Body of pancreas (tissue), 4 donors: Measurements from ENCODE around the gene ZNF30. TPM values are rescaled to one million over a fixed set of nuclear protein-coding genes. Genes with fewer than 3 reads are reported as not detected.

Experiments used
- ATAC-seq: fragments of 150-250 bp; one replicate; pipeline ENCODE4 v1.9.1; 2016
- DNase-seq, 4 donors: peaks; one replicate each; pipeline ENCODE4 v3.0.0-alpha.2; 2019
- H3K27ac ChIP-seq, 4 donors: fragments of 200-600 bp; sonication (generic); 1 replicate in 3 of 4; 2 replicates in 1 of 4; pipeline versions ENCODE4 v1.5.1 to v1.6.1; 2016 to 2019; ENCODE audit warnings: mild to moderate bottlenecking in 1 of 4, mixed read lengths in 1 of 4, moderate library complexity in 1 of 4
- H3K27me3 ChIP-seq, 2 donors: fragments of 200-600 bp; sonication (generic); one replicate each; pipeline ENCODE4 v1.6.0; 2016; ENCODE audit warnings: mild to moderate bottlenecking in 1 of 2
- H3K36me3 ChIP-seq, 2 donors: fragments of 200-600 bp; sonication (generic); replicated peaks in 1 of 2; 2 replicates each; pipeline ENCODE4 v1.5.1; 2016; ENCODE audit warnings: low read depth in 2 of 2; ENCODE audit not compliant: insufficient read depth in 1 of 2
- H3K4me1 ChIP-seq: fragments of 200-600 bp; sonication (generic); one replicate; pipeline ENCODE4 v1.6.0; 2016
- H3K4me3 ChIP-seq, 2 donors: fragments of 200-600 bp; sonication (generic); 1 replicate in 1 of 2; 2 replicates in 1 of 2; pipeline ENCODE4 v1.5.1; 2016 to 2019
- H3K9me3 ChIP-seq, 3 donors: fragments of 200-600 bp; sonication (generic); 1 replicate in 2 of 3; 2 replicates in 1 of 3; pipeline ENCODE4 v1.5.1; 2016
- CTCF ChIP-seq, 7 experiments: fragments of 450-650 bp in 4 of 7; fragments of 200-600 bp in 3 of 7; sonication (generic) in 3 of 7; IDR thresholded peaks; one replicate each; pipeline ENCODE4 v1.5.1; 2016 to 2019; ENCODE audit warnings: antibody characterized with exemption in 7 of 7
- POLR2A ChIP-seq, 3 donors: fragments of 450-650 bp; IDR thresholded peaks; one replicate each; pipeline ENCODE4 v1.6.1; 2016; ENCODE audit warnings: antibody characterized with exemption in 3 of 3, mild to moderate bottlenecking in 2 of 3
- WGBS, 2 donors: methylation state at CpG; one replicate each; pipeline ENCODE4 v1.1.5; 2017; 5-methylcytosine and 5-hydroxymethylcytosine counted together
- intact Hi-C: fragments of 100-400 bp; cut with DNase I; formaldehyde crosslinking; loops from one replicate; pipeline ENCODE4 v1.15.1; 2023
- total RNA-seq, 2 donors: library from RNA; depleted of rRNA; stranded (reverse); fragments of >200 nt; gene quantifications; one replicate each; pipeline ENCODE4 v1.1.0, GENCODE V29; 2016

The ZNF30 gene
- total RNA-seq, 2 donors from 2014 or later = 0.66 to 2.6 TPM

- Histone ChIP-seq H3K9me3 (no peaks in the 10 kb centered on the region), H3K4me3 (no peak overlapping the region), H3K27me3 (no peaks in the 10 kb centered on the region), H3K36me3 (no peaks in the 10 kb centered on the region), H3K27ac (no peak overlapping the region), H3K4me1 (peaks cover 5% of the 10 kb centered on the region)
- 94% methylated on average over 14 to 15 of the region's 15 CpGs for WGBS, 2 donors
- TF ChIP-seq CTCF (IDR thresholded peaks at IDR 0.05) (no peak), POLR2A (IDR thresholded peaks at IDR 0.05) (no peak)
- ATAC-seq (no peak), DNase-seq (peak in 3 of 4 donors; percentile 9 to 22 (median 19))
- intact Hi-C loops = no loop called here
These were observed 1.3 kb upstream of the ZNF30 start for GRCh38 chr19:34925278-34925855.

- no peak for ATAC-seq
- Histone ChIP-seq H3K9me3 (no peaks in the 10 kb centered on the region), H3K27me3 (no peaks in the 10 kb centered on the region), H3K27ac (peak overlapping the region in 3 of 4 donors; percentile 61 to 86 (median 80)), H3K4me1 (peaks cover 5% of the 10 kb centered on the region), H3K36me3 (no peaks in the 10 kb centered on the region), H3K4me3 (no peak overlapping the region)
- TF ChIP-seq POLR2A (IDR thresholded peaks at IDR 0.05) (no peak), CTCF (IDR thresholded peaks at IDR 0.05) (no peak)
- WGBS, 2 donors = 55 to 63% methylated on average over 3 of the region's 3 CpGs
- intact Hi-C loops = no loop called here
- DNase-seq = no peak
These were observed 380 bp upstream of the ZNF30 start for GRCh38 chr19:34926361-34926684.

- no peaks in the 10 kb centered on the region for H3K27me3 ChIP-seq
- ATAC-seq (no peak), DNase-seq (no peak)
- H3K4me1 ChIP-seq = peaks cover 4% of the 10 kb centered on the region
- TF ChIP-seq CTCF (IDR thresholded peaks at IDR 0.05) (no peak), POLR2A (IDR thresholded peaks at IDR 0.05) (no peak)
- intact Hi-C loops = no loop called here
- H3K36me3 ChIP-seq = peaks cover 0 to 5% of the 10 kb centered on the region in 2 donors
- H3K9me3 ChIP-seq = no peaks in the 10 kb centered on the region
- H3K4me3 ChIP-seq = no peak overlapping the region
- no peak overlapping the region for H3K27ac ChIP-seq
- WGBS, 2 donors = 96 to 97% methylated on average over 6 of the region's 6 CpGs
These were observed 5.8 kb downstream of the ZNF30 start for GRCh38 chr19:34932494-34932893.

GRCh38 chr19:34936184-34936583 lies 9.5 kb downstream of the ZNF30 start:
- no peaks in the 10 kb centered on the region for H3K27me3 ChIP-seq
- no peaks in the 10 kb centered on the region for H3K4me1 ChIP-seq
- TF ChIP-seq CTCF (IDR thresholded peaks at IDR 0.05) = no peak
- TF ChIP-seq POLR2A (IDR thresholded peaks at IDR 0.05) = no peak
- H3K4me3 ChIP-seq = no peak overlapping the region
- no peak overlapping the region for H3K27ac ChIP-seq
- H3K9me3 ChIP-seq = no peaks in the 10 kb centered on the region
- intact Hi-C loops = no loop called here
- ATAC-seq (no peak), DNase-seq (no peak)
- WGBS, 2 donors = 93 to 94% methylated on average over 4 of the region's 4 CpGs
- peaks cover 0 to 5% of the 10 kb centered on the region in 2 donors for H3K36me3 ChIP-seq

GRCh38 chr19:34938886-34939285 lies 12.2 kb downstream of the ZNF30 start:
- ATAC-seq (no peak), DNase-seq (no peak)
- TF ChIP-seq POLR2A (IDR thresholded peaks at IDR 0.05) (no peak), CTCF (IDR thresholded peaks at IDR 0.05) (no peak)
- Histone ChIP-seq H3K27ac (no peak overlapping the region), H3K9me3 (peaks cover 0 to 7% (median 0%) of the 10 kb centered on the region in 3 donors), H3K36me3 (peaks cover 0 to 7% of the 10 kb centered on the region in 2 donors), H3K4me1 (no peaks in the 10 kb centered on the region), H3K4me3 (no peak overlapping the region), H3K27me3 (no peaks in the 10 kb centered on the region)
- intact Hi-C loops = no loop called here
- WGBS, 2 donors = 93 to 94% methylated on average over 9 to 10 of the region's 10 CpGs
